ENCODE data around the gene CD84. TPM values are rescaled to one million over a fixed set of nuclear protein-coding genes. Genes with fewer than 3 reads are reported as not detected.
"Not testable (repeated sequence)": the region's sequence is repeated elsewhere in the genome, so short reads cannot be mapped to it uniquely, and the experiment has no call there.

Gene CD84
- total RNA-seq, 1 donor from 2014 or later, result 43.9 TPM

DNA sequence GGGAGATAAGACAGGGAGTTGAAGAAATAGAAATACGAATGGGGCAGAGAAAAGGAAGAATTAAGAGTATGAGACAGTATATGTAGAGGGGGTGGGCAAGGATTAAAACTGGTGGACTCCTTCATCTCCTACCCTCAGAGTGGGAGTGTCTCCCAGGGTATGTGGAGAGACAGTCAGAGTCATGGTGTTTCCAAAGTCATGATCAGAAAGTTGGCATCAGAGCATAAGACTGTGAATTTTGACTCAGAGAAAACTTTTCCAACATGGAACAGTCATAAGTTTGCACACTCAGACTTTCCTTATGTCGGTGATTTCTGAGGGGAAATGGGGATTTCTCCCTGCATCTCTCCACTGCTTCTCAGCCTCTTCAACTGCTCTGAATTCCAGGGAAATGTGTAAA lies 2.4 kb downstream of the CD84 start:
- intact Hi-C loops (cut with micrococcal nuclease), result loop anchor here (1.0 to 5.0 kb wide), 4 partner anchors 9 to 135 kb away; partner anchors contain the start of genes CD48 and SLAMF6

DNA sequence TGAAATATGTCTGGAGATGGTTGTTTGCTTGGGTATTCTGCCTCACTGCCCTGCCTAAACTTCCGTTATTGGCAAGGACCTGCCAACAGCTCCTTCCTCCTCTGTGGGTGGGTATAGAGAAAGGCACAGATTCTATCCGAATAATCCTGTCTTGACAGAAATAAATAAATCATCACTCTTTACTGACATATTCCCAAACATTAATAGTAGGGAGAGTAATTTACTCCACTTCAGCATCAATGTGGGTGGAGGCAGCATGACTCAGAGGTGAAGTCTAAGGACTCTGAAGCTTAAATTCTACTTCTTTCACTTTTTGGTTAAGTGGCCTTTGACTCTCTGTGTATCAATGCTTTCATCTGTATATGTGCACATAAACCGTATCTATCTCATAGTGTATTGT lies 2.9 kb downstream of the CD84 start:
- intact Hi-C loops (cut with micrococcal nuclease), result loop anchor here (1.0 to 5.0 kb wide), 4 partner anchors 8 to 136 kb away; partner anchors contain the start of genes CD48 and SLAMF6

DNA sequence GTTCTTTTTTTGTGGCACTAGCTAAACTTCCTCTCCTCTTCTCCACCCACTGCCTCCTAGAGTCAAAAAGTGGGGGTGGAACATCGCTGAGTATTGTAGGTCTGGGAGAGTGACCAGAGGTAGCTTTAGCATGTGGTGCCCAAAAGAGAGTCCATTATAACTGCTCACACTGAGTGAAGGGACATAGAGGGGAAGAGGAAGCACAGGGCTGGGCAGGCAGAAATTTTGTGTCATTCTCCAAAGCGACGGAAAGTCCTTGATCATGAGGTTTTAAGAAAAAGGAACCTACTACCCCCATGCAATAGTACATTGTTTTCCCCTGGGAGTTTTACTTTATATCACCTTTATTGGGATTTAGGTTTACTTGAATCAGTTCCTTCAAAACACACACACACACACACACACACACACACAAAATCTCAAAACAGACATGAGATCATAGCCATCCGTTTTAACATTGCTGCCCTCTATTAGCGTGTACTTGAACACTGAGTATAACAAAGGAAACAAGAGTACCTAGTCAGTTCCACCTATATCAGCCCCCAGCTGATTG lies 4.1 kb downstream of the CD84 start:
- intact Hi-C loops (cut with micrococcal nuclease), result loop anchor here (5.0 kb wide), 2 partner anchors 52 to 137 kb away; partner anchors contain the start of gene CD48

- intact Hi-C loops (cut with micrococcal nuclease), result no loop called here
Measured at GRCh38 chr1:160570840-160571239, 8.5 kb downstream of the CD84 start.

- intact Hi-C loops (cut with micrococcal nuclease), result no loop called here
Measured at GRCh38 chr1:160569806-160570205, 9.5 kb downstream of the CD84 start.

- intact Hi-C loops (cut with micrococcal nuclease), result loop anchor here (1.0 kb wide), 2 partner anchors 8 to 9 kb away; no protein-coding TSS in a partner anchor
Measured at GRCh38 chr1:160567858-160568682, 11.2 kb downstream of the CD84 start.

DNA sequence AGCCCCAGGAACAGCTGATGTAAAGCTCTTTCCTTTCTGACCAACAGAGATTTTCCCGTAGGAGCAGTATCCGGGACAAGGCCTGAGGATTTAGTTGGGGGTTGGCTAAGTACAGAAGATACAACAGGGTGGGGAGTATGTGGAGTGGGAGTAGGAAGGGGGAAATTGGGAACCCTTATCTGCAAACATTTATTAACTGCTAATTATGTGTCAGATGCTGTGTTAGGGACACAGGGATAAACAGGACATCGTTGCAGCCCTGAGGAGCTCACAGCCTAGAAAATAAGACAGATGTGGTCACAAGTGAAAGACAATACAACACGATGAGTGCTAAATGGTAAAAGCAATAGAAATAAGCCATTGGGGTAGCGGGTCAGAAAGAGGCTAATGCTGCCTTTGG lies 12.0 kb downstream of the CD84 start:
- intact Hi-C loops (cut with micrococcal nuclease), result no loop called here

DNA sequence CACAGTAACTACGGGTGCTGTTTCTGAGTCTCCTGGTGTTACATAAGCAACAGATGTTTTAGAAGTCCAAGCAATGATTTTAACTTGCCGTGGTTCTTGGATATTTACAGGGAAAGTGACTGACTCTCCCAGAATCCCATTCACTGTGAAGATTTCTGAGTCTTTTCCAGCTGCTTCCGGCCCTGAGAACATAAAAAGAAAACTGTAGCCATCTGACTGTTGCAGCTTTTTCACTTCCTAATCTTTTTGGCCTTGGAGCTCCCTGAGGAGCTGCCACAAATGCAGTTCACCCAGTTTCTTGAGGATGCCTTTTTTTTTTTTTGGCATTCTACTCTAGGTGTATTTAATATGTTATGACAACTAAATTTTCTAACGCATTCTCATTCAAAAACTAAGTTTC lies 13.7 kb downstream of the CD84 start:
- intact Hi-C loops (cut with micrococcal nuclease), result no loop called here

GRCh38 chr1:160563230-160563629 lies 16.1 kb downstream of the CD84 start:
- intact Hi-C loops (cut with micrococcal nuclease), result not testable (repeated sequence)

DNA sequence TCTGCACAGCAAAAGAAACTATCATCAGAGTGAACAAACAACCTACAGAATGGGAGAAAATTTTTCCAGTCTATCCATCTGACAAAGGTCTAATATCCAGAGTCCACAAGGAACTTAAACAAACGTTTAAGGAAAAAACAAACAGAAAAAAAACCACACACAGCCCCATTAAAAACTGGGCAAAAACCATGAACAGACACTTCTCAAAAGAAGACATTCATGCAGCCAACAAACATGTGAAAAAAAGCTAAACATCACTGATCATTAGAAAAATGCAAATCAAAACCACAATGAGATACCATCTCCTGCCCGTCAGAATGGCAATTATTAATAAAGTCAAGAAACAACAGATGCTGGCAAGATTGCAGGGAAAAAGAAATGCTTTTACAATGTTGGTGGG lies 16.6 kb downstream of the CD84 start:
- intact Hi-C loops (cut with micrococcal nuclease), result not testable (repeated sequence)

GRCh38 chr1:160560806-160561205 lies 18.5 kb downstream of the CD84 start:
- intact Hi-C loops (cut with micrococcal nuclease), result loop anchor here (2.0 kb wide), 1 partner anchor 18 kb away; the partner anchor contains the start of gene CD84

GRCh38 chr1:160560045-160560705 lies 19.1 kb downstream of the CD84 start:
- intact Hi-C loops (cut with micrococcal nuclease), result loop anchor here (2.0 kb wide), 1 partner anchor 19 kb away; the partner anchor contains the start of gene CD84

DNA sequence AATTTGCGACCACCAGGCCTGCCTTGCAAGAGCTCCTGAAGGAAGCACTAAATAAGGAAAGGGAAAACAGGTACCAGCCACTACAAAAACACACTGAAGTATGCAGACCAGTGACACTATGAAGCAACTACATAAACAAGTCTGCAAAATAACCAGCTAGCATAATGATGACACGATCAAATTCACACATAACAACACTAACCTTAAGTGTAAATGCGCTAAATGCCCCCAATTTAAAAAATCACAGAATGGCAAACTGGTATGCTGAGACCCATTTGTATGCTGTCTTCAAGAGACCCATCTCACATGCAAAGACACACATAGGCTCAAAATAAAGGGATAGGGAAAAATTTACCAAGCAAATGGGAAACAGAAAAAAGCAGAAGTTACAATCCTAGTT lies 19.9 kb downstream of the CD84 start:
- intact Hi-C loops (cut with micrococcal nuclease), result loop anchor here (1.0 kb wide), 1 partner anchor 9 kb away; no protein-coding TSS in a partner anchor

- intact Hi-C loops (cut with micrococcal nuclease), result loop anchor here (1.0 kb wide), 1 partner anchor 9 kb away; no protein-coding TSS in a partner anchor
Measured at GRCh38 chr1:160558660-160559380, 20.5 kb downstream of the CD84 start.

DNA sequence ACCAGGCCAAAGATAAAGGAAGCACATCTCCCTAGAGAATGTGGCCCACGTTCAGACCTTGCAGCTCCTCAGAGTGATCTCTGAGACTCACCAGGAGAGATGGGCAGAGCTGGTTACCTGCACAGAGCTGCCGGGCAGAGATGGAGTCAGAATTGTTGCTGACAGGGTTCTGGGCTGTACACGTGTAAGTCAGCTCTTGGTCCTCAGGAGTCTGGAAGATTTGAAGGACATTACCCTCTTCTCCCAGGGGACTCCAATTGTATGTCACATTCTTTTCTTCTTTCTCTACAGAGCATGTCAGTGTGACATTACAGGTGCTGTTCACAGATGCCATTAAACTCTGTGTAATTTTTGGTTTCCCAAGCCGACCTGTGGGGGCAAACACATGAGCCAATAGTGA lies 25.5 kb downstream of the CD84 start:
- intact Hi-C loops (cut with micrococcal nuclease), result no loop called here

- intact Hi-C loops (cut with micrococcal nuclease), result no loop called here
Measured at GRCh38 chr1:160552425-160552824, 26.9 kb downstream of the CD84 start.

DNA sequence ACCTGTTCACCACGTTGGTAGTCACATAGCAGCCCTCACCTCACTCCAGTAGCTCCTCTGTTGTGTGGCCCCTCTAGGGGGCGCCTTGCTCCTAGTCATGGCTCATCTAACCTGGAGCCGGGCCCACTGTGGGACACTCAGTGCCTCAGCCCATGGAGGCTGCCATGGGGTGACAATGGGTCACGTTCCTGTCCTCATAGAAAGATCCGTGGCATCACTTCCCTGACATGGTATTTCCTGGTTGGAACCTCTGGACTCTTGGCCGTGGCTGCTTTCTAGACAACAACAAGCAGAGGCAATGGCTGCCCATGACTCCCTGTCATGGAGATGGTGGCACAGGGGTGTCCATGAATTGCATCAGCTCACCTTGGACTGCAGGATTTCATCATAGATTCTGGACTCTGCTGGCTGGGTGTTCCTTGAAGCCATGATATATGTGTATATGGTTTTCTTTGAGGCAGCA lies 28.7 kb downstream of the CD84 start:
- intact Hi-C loops (cut with micrococcal nuclease), result loop anchor here (1.0 kb wide), 1 partner anchor 57 kb away; no protein-coding TSS in a partner anchor

GRCh38 chr1:160549665-160550006 lies 29.7 kb downstream of the CD84 start:
- intact Hi-C loops (cut with micrococcal nuclease), result loop anchor here (1.0 kb wide), 1 partner anchor 58 kb away; no protein-coding TSS in a partner anchor

GRCh38 chr1:160548960-160549664 lies 30.2 kb downstream of the CD84 start:
- intact Hi-C loops (cut with micrococcal nuclease), result no loop called here

DNA sequence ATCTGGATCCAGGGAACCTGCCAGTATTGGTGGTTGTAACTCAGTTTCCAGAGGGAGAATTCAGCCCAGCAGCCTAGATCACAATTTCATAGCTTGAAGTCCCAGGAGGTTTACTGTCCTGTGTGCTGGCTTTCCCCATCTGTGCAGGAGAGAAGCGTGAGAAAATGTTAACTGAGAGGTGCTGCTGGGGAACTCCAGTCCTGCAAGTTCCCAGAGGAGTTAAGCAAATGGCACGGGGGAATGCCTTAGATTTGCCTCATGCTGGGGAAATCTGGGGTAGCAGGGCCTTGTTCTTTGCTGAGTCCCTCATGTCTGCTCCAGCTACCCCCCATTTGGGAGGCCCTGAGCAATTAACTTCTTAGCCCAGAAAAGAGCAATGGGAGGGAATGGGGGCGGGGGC lies 31.1 kb downstream of the CD84 start:
- intact Hi-C loops (cut with micrococcal nuclease), result no loop called here

Data from T-helper 2 cell treated with Interferon-gamma antibody and Interleukin-4, amounts not matched to agents 100 ng/mL and 5 ng/mL, for 36 hours (primary cell).